LoVo (cell line): ENCODE results near the gene SHROOM4.

Source experiments
- DNase-seq: peaks from one replicate; pipeline ENCODE4 v3.0.0-alpha.2; 2016; ENCODE audit warnings: low spot score

The SHROOM4 gene

DNA sequence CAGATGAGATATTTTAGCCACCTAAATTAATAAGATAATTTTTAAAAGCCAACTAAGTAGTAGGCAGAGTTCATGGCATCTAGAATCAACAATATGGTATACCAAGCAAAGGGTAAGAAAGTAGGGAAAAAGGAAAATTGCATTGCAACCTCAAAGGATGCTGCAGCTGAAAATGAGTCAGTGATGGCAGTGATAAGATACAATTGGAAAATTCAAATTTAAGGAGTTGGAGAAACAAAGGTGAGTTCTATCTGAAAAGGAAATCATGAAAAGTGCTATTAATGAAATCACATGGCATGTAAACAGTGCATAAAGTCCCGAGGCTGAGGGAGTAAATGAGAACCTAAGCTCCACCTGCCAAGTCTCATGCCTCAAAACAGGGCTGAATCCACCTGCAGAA, 33.9 kb downstream of the SHROOM4 start:
- DNase-seq: no peak

DNA sequence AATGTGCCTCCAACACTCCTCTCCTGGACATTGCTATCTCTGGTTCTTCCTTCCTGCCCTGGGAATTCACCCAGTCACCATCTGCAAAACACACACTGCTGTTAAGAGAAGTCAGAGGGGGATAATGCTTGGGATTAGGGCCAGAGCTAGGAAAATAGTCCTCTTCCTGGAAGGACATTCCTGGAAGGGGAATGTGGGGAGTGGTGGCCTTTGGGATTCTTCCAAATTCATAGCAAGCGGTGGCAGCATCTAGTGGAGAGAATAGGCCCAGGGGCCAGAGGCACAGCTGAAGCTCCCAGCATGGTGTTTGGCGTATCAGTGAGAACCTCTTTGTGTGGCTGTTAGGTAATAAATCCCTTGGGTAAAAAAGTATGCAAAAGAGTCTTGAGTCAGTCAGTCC, 34.3 kb downstream of the SHROOM4 start:
- DNase-seq: no peak

DNA sequence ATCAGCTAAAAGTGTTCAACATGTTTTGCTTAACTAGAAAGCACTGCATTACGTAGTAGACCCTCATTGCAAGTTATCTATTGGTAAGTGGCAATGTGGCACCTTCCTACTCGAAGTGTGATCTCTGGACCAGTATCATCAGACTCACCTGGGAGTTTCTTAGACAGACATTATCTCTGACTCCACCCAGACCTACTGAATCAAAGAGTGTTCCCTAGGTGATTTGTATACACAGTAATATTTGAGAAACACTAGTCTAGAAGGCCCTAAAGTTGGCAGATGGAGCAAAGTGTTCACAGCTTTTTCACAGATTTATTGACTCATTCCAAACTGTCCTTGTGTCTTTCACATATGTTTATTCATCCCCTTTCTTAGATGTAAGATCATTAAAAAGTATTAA, 35.7 kb downstream of the SHROOM4 start:
- DNase-seq: no peak

DNA sequence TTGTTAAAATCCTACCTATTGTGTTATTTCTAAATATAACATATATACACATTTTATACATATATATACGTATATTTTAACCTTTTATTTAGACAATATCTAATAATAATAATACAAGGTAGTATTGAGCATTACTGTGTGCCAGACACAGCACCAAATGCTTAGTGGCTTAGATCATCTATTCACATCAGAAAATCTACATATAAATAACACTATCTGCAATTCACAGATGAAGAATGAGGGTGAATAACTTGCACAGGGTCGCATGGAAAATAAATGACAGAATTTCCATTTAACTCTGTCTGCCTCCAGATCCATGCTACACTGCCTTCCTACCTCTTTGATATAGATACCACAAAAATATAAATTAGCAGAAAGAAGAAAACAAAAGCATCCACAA, 37.7 kb downstream of the SHROOM4 start:
- no peak for DNase-seq

DNA sequence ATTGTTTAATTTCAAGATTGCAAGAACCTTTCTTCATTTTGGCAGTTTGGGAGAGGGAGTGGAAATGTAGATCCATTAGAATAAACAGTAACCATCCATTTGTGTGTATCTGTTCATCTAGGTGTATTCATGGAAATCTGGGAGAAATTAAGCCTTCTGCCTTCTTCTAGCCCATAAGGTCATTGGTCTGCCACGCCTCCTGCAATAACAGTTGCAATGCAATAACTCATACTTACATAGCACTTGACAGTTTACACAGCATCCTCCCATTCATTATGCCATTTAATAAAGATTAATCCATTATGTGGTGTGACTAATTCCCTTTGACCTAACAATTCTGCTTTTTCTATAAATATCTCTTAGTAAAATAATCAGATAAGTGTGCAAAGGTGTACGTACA, 42.6 kb downstream of the SHROOM4 start:
- DNase-seq: peak; percentile 1

DNA sequence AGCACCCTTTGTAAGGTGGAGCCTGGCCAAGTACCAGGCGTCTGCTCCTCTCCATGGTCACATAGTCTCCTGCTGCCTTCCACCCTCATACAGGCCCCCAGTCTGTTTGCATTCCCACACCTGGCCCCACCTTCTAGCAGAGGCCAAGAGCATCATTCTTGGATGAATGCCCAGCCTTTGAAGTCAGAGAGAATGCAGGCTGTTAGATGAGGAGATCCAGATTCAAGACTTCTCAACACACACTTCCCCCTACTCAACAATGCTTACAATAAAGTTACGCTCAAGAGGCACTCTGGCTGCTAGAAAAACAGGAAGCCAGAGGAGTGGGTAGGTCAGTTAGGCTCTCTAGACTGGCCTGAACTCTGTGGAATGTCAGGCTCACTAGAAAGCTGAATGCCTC, 43.3 kb downstream of the SHROOM4 start:
- peak; percentile 80 for DNase-seq

DNA sequence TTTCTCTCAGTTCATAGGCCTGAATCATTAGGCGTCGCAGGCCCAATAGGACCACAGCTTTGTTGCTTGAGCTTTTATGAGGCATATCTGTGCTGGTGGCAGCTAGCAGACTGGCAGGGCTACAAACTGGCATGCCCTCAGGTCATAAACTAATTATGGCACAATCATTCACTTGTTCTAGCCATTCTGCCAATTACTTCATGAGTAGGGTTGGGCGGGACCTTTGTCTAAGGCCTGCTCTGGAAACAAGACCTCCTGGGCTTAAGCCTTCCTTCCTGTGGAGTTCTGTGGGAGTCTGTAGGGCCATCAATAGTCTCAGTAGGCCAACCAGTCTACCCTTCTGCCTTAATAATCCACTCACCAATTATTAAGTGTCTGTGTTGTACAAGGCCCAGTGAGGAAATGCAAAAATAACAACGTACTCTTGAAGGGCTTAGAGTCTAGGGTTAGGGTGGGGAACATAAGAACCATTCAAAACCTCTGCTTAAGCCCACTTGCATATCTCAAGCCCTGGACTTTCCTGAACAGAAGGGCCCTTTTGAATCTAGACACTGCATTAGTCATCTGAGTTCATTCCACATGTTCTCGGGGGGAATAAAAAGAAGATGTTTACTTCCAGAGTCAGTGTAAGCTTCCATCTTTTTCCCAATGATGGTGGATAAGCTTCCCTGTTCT, 44.5 kb downstream of the SHROOM4 start:
- DNase-seq: peak; percentile 69

DNA sequence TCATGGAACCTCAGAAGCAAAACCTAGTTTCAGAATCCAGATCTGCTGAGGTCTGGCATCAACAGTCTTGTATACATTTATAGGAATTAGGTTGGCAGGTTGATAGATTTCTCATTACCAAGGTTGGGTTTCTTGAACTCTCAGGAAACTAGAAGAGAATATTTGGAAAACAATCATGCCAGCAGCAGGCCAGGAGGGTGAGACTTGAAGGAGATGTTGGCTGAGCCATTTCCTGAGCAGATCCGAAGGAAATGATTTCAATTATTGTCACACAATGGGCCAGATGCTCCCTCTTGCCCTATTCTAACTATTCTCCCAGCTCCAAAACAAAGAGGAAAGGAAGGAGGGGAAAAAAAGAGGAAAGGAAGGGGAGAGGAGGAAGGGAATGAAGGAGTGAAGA, 45.2 kb downstream of the SHROOM4 start:
- DNase-seq: no peak

DNA sequence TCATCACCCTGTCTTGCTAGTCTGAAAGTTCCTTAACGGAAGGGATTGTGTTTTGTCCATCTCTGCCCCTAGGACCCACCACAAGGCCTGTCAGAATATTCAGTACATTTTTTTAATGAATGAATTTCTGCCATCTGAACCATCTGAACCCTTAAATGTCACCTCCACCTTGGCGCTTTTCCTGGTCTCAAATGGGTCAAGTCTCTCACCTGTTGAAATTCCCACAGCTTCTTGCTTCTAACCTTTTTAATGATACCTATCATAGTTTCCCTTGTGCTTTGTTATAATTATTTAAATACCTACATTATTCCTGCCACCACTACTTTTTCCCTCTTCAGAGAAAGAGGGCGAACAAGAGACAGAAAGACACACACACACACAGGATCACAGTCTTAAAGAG, 48.0 kb downstream of the SHROOM4 start:
- DNase-seq: no peak

DNA sequence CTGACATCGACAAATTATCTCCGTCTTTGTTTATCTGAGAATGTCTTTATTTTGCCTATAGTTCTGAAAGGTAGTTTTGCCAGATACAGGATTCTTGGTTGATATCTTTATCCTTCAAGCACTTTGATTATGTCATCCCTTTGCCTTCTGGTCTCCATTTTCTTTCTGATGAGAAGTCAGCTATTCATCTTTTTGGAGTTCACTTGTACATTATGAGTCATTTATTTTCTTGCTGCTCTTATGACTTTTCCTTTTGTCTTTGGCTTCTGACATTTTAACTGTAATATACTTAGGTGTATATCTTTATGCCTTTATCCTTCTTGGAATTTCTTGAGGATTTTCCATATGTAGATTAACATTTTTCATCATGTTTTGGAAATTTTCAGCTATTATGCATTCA, 51.4 kb downstream of the SHROOM4 start:
- DNase-seq: no peak

DNA sequence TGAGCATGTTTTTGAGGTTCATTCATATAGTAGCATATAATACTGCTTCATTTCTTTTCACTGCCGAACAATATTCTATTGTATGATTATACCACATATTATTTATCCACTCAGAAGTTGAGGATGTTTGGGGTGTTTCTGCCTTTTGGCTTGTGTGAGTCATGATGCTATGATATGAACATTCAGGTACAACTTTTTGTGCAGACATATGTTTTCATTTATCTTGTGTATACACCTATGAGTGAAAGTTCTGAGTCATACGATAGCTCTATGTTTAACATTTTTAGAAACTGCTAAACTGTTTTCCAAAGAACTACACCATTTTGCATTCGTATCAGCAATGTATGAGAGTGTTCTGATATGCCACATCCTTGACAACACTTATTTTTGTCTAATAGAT, 57.7 kb downstream of the SHROOM4 start:
- DNase-seq: no peak

DNA sequence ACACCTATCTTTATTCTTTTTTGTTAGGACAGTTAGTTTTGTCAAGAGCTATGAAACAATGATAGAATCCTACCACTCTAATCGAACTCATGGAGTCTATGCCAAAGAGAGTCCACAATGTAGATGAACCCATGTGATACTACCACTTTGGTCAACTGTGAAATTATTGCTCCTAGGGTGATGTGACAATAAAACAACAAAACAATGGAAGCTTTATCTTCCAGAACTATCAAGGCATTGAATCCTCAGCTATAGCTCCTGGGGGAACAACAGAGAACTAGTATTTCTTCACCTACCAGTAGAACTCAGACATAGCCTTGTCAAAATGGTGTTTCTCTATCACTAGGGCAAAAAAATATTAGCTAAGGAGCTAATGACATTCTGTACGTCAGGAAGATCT, 62.9 kb downstream of the SHROOM4 start:
- no peak for DNase-seq

DNA sequence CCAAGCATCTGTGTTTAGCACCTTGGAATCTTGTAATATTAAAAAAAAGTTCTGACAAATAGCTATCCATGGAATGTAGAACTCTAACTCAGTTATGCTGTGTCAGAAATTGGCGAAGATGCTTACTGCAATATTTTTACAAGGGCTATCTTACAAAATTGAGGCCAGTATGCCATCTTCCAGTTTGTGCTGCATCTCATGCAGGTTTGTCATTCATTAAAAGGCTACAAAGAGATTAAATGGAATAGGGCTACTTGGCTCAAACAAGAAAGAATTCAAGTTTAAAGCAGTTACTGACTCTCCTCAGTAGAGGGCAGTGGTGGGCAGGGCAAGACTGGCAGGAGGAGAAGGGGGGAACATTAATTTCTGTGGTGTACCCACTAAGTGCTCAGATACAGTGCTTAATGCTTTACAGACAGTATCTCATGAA, 66.5 kb downstream of the SHROOM4 start:
- DNase-seq: peak; percentile 2

DNA sequence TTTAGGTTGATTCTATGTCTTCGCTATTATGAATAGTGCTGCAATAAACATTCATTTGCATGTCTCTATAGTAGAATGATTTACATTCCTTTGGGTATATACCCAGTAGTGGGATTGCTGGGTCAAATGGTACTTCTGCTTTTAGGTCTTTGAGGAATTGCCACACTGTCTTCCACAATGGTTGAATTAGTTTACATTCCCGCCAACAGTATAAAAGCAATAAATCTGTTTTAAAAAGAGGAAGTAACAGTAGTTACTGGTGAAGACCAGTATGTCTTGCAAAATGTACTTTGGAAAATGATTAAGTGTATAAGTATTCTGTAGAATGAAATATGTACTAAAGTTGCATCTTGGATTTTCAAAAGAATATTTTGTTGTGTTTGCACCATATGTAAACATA, 77.3 kb downstream of the SHROOM4 start:
- DNase-seq: no peak

DNA sequence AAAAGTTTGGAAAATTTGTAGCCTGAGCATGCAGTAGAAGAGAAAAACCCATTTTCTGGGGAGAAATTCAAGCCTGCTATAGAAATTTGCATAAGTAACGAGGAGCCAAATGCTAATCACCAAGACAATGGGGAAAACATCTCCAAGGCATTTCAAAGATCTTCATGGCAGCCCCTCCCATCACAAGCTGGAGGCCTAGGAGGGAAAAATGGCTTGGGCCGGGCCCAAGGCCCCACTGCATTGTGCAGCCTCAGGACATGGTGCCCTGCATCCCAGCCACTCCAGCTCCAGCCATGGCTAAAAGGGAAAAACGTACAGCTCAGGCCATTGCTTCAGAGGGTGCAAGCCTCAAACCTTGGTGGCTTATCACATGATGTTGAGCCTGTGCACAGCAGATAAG, 87.7 kb downstream of the SHROOM4 start:
- no peak for DNase-seq

DNA sequence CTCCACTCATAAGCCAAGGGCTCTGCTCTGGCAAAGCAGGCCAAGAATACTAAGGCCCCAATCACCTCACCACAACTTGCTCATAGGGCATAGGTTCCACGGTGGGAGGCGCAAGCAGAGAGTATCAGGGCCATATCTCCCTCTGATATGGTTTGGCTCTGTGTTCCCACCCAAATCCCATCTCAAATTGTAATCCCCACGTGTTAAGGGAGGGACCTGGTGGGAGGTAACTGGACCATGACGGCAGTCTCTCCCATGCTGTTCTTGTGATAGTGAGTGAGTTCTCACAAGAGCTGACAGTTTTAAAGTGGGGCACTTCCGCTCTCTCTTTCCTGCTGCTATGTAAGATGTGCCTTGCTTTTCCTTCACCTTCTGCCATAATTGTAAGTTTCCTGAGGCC, 88.7 kb downstream of the SHROOM4 start:
- DNase-seq: no peak

DNA sequence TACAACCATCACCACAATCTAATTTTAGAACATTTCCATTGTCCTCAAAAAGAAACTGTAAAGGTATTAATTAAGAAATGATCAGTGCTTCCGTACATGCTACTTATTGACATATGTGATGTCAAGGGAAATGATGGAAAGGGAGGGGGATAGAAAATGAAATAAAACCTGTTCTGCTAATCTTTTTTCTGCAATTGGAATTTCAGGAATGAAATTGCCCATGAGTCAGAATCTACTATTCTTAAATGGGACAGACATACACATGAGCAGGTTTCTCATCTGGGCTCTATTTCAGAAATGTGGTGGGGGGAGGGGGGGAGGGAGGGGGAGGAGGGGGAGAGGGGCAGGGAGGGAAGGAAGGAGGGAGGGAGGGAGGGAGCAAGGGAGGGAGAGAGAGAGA, 91.0 kb downstream of the SHROOM4 start:
- DNase-seq: no peak

DNA sequence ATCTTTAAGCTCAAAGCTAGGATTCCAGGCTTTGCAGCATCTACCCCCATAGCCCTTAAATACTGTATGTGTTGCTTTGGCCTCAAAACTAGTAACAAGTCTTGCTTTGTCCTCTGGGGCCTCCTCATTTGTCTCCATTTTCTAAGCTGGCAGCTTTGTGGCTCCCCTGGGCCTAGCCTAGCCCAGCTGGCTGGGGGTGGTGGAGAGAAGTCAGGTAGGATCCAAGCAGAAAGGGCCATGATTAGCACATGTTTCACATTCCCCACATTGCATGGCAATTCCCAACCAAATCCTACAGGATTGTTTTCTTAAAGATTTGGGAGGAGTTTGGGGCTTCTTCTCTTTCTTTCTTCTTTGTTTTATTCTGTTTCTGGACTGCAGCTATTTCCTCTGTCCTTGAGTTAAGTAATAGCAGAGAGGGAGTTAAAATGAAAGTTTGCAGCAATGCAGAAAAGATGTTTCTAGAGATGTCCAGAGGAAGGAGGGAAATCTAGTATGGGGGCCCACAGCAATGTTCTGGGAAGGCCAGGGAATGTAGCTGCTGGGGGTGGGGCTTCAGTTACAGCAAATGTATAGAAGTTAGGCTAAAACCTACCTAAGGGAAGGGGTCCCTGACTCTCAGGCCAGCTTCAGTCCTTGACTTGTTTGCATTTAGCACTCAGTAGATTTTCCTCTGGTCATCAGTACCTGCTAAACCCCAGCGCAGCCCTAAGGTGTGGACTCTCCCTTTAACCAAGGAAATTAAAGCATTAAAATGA, 92.1 kb downstream of the SHROOM4 start:
- DNase-seq: no peak

DNA sequence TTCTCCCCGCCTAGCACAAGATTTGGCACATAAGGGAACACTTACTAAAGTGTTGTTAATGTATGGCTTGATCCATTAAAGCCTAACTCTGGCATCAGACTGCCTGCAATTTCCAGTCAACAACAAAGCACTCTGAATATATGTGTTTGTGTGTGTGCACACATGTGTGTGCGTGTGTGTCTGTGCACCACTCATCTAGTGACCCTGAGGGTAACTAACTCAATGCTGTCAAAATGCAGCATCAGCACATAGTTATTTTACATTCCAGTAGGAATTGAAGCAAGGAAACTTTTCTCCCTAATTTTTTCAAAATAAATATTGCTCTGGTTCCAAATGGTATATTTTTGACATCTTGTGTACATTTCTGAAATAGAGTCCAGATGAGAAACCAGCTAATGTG, 94.4 kb downstream of the SHROOM4 start:
- DNase-seq: no peak

DNA sequence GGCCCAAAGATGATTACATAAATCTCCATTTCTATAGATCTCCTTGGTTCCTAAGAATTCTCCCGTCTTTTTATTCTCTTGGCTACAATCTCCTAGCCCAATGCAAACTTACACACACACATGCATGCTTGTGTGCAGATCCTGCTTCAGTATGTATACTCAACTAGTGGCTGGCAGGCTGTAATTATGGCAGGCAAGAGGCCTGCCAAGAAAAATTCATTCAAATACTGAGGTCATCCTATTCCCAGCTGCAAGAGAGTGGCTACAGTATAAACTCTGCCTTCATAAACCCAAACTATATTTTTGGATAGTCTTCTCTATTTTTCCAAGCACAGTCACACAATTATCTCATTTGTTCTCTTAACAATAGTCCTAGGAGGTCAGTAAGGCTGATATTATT, 95.2 kb downstream of the SHROOM4 start:
- no peak for DNase-seq

DNA sequence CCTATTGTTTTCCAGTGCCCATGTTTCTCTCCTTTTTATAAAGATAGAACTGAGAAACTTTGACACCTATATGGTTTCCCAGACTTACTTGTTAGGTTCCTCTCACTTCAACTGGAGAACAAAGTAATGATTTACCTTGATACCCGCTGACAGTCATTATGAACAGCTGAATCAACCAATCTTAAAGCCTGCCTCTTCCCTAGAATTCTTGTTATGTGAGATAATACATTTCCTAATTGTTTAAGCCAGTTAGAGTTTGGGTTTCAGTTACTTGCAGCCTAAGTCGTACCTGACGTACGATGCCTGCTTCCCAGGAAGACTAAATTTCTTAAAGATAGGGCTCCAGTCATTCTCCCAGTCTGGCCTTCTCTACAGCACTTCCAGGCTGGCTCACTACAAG, 97.3 kb downstream of the SHROOM4 start:
- DNase-seq: no peak

DNA sequence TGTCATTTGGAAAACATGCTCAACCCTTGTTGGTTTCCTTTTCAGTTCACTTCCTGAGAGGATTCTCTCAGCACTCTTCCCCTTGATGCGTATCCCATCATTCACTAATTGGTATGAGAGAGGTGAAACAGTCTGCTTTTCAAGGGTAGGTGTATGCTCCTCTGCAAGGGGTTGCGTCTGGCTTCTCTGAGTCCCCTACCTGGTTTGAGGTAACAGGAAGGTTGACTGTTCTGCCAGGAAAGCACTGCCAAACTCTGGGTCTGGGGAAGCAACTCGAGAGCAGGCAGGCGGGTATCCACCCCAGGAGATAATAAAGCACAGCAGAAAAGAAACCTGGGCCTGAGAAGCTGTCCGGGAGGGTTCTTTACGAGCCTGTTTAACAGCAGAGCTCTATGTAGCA, 101.2 kb downstream of the SHROOM4 start:
- DNase-seq: no peak

DNA sequence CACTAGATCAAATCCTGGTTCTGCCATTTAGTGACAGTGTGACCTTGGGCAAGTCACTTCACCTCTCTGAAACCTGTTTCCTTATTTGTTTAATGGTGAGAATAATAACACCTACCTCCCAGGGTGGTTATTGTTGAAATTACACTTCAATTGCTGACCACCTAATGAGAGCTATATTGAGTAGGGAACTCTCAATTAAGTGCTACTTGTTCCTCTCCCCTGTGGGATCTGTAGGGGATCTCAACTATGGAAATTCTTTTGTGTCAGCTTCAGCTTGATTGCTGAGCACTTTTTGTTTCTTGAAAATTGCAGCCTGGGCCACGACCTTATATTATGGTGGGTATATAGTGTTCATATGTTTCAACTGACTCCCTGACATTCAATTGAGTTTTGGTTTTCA, 102.1 kb downstream of the SHROOM4 start:
- DNase-seq: no peak
